ELF-1 (cell line): Measurements from ENCODE around the gene TFCP2.

Source experiments
- DNase-seq: peaks from one replicate; pipeline ENCODE4 v3.0.0-alpha.2; 2016; ENCODE audit warnings: low read depth, low spot score

TFCP2 gene

DNA sequence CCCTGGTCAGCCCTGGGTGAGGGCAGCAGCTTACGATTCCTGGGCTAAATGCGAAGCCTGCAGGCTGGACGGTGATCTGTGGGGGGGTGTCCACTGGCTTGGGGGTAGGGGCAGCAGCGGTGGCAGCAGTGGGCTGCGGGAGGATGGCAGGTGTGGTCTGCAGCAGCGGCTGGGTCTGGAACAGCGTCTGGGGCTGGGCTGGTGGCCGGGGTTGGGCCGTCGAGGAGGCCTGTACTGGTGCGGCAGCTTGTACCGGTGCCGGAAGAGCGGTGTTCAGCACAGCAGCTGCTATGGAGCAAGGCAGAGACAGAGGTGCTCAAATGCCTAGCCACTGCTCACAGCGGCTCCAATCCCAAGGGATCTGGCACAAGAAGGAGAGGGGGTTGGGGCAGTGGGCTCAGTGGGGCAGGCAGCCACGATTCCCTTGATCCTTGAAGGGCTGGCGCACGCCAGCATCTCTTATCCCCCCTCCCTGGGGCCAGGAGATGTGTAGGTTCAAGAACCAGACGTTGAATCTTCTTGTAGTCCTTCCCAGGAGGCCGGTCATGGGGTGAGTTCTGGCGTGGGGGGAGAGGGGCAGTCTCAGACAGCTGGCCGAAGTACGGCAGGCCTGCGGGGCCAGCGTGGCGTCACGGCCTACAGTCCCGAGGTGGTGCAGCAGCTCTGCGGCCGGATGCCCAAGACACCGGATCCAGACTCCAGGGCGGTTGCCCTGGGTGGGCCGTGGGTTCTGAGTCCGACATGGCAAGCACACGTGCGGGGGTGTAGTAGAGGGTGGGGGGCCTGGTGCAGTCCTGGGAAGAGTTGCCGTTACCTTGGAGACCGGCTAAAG lies 25.0 kb upstream of the TFCP2 start:
- DNase-seq = no peak

DNA sequence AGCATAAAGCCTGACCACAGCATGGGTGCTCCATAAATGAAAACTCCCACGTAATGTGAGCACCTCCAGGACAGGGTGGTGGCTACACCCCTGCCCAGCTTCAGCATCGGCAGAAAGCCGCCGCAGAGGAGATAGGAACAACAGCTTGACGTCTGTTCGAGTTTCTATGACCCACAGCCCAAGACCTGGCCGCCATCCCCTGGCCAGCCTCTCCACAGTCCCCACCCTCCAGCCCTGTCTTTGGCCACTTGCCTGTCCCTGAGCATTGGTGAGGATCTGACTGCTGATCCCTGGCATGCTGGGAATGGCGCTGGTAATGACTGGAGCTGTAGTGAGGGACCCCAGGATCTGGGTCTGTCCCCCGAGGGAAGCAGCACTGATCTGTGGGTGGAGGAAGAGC lies 23.6 kb upstream of the TFCP2 start:
- no peak for DNase-seq

DNA sequence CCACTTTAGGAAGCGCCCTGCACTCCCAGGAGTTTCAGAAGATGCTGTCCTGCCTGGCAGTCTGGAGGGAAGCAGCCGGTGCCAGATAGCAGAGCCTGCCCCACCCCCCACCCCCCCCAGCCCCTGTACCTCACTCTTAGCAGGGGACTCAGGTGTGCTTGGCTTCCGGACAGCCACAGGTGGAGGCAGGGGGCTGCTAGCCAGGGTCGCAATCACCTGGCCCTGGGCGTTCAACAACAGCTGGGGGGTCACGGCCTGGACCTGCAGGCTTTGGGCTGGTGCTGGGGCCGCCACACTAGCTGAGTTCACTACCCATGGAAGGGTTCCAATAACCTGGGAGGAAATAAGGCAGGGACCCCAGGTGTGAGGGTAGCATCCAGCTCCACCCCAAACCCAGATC lies 22.9 kb upstream of the TFCP2 start:
- no peak for DNase-seq

GRCh38 chr12:51192284-51192671 lies 19.3 kb upstream of the TFCP2 start:
- no peak for DNase-seq

DNA sequence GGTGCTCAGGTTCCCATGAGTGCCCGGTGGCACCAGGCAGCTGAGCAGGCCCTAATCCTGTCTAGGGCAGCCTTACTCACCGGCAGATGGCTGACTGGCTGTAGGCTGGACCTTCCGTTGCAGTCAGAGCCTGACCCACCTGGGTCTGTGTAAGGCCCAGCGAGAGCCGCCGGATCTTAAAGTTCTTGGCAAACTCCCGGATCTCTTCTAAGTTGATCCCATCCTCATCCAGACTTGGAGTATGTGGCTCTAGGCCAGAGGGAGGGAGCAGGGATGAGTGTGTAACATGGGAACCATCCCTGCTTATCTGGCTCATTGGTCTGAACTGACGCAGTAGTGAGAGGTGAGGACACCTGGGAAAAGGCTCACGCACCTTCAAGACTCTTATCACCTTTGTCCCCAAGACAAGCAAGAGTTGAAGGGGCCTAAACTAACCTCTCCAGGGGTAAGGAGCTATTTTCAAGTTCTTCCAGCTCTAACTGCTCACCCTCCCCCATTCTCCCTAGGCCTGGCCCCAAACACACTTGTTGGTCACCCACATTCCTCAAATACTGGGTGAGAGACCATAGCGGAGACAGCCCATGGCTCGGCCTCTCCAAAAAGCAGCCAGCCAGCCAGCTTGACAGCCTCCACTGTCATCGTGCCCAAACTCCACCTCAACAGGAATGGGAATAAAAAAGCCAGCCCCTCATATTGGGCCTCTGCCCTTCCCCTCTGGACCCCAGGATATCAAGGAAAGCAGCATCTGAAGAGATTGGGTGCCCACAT lies 18.8 kb upstream of the TFCP2 start:
- no peak for DNase-seq

DNA sequence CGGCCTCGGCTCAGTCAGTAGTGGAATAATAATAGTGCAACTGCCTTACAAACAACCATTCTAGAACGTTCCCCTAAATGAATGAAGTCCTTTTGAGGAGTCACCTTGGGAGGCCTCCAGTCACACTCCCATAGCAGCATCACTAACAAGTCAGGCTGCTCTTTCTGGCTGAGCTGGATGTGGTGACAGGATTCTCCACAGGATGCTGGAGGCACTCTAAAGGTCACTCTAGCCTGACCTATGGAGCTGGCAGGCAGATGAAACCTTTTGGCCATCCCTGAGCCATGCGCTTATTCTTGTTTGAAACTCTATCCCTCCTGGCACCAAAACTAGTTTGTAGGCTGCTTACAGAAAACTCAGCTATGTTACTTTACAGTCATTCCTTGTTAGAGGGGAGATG lies 17.9 kb upstream of the TFCP2 start:
- no peak for DNase-seq

- DNase-seq = no peak
Observed at GRCh38 chr12:51189790-51190355, 16.9 kb upstream of the TFCP2 start.

DNA sequence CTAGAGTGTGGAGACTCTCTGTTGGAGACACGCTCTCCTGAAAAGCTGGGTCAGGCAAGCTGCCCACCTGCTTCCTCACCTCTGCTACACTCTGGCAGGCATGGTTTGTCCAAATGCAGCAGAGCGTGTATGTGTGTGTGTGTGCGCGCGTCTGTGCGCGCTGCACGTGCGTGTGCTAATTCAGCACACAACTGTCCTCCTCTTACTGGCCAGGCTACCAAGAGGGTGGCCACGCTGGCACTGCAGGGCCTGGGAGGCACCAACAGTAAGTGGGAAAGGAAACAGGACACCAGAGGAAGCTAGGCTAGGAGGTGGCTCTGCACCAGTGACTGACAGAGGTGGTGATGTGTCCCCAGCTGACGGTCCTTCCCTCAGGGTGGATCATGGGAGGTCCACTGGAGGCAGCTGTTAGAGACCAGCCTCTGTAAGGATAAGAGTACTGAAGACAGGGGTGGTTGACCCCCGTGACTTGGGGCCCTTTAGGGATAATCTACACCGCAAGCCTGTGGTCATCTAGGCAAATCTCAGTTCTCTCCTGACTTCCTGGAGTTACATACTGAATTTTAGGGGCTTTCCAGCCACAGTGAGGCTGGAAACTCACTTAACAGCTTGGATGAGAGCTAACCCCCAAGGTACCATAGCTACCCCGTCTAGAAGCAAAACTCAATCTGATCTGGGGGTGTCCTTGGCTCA lies 15.6 kb upstream of the TFCP2 start:
- DNase-seq = no peak

DNA sequence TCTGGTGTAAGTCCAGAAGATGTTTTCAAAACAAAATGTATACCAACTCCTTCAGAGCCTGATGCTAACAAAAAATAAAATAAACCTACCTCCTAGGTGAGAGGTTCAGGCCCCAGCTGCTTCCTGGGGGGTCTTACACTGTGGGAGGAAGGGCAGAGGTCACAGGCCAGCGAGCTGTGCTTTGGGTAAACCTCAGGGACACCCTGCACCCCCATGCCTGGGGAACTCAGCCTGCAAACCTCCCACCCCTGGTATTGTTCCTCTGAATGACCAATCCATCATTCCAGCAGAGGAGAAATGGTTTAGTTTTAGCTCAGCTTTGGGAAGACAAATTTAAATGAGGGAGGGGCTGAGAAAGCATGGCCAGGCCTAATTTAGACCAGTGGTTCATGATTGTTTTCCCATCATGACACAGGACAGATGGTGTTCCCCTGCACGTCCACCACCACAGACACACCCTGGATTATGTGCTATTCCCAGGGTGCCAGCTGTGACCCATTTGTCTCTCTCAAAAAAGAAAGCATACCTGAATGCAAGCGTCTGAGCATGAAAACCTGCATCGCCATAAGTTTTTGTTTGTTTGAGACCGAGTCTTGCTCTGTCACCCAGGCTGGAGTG lies 14.5 kb upstream of the TFCP2 start:
- DNase-seq = no peak

DNA sequence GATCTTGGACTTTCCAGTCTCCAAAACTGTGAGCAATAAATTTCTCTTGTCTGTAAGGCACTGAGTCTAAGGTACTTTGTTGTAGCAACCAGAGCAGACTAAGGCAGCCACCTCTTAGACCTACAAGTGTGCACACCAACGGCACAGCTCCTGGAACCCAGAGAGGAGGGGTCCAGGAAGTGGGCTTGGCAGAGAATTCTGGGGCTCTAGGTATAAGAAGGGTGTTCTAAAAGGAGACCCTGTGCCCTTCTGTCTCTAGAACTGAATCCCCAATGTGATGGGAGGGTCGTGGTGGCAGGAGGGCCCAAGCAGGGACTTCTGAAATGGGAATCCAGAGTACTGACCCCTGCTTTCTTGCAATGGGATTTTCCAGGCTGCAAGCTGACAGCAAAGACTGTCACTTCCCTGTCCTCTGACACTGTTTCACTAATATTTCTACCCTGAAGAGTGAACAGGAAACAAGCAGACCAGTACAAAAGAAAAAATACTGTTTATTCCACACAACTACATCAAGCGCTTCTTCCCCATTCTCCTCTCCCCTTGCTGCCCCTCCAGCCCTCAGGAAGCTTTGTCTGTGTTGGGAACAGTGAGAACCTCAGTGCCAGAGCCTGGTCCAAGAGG lies 13.6 kb upstream of the TFCP2 start:
- DNase-seq = no peak

DNA sequence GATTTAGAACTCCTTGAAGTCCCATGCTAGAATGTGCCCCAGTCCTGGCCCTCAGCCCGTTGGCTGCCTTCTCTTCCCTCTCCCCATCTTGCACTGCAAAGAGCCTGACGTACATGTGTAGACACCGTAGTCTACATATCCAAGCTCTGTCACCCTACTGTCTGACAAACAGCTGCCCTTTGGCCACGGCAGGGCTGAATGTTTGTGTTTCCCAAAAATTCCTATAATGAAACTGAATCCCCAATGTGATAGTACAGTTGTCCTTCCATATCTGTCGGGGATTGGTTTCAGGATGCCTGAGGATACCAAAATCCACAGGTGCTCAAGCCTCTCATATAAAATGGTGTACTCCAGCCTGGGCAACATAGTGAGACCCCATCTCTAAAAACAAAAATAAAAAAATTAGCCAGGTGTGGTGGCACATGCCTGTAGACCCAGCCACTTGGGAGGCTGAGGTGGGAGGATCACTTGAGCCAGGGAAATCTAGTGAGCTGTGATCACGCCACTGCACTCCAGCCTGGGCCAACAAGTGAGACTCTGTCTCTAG lies 12.3 kb upstream of the TFCP2 start:
- no peak for DNase-seq

DNA sequence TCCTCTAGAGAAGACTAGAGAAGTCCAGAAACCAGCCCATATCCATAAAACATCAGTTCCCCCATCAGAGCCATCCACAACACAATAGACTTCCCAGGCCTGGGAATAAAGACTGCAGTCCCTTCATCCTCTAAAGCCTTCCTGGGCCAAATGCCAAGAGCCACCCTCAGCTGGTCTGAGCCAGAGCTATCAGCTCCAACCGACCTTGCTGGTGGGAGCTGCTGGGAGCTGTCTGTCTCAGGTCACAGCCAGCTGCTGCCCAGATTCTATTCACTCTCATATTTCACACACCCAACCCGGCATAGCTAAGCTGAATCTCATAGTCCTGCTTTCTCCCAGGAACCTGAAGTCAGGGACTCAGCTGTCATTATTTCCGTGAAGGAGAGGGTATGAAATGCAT lies 10.9 kb upstream of the TFCP2 start:
- DNase-seq = peak; percentile 25

- no peak for DNase-seq
Observed at GRCh38 chr12:51183349-51183748, 10.4 kb upstream of the TFCP2 start.

DNA sequence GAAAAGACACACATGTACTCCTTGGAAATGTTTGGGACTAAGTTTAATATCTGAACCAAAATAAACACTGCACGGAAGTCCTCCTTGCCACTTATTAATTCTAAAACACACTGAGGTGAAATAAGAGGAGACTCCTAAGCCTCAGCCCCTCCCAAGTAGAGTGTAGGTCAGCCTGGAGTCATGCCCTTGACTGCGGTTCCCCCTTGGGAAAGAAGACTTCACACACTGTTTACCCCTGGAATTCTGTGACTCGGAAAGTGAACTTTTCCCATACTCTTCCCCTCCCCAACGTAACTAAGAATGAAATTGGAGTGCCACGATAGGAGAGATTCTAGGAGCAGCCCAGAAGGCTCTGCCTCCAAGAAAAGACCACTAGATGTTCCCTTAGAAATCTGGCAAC lies 8.6 kb upstream of the TFCP2 start:
- DNase-seq = no peak

- no peak for DNase-seq
Observed at GRCh38 chr12:51177897-51178296, 5.0 kb upstream of the TFCP2 start.

DNA sequence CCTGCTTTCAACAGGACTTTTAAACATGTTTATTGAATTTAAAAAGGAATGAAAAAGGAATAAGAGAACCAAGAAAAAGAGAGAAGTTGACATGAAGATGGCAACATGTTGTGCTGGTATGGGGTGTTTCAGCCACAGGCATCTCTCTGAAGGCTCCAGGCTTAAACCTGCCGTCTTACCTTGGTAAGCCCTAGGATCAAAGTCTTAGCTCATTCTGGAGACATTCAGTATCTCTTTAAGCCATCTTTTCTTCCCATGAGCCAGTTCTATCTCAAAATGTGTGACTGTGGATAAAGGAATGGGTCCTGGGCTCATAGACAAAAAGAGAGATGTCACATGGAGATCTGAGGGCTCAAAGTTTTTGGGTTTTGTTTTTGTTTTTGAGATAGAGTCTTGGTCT lies 1.6 kb upstream of the TFCP2 start:
- no peak for DNase-seq

GRCh38 chr12:51171884-51172514 lies 936 bp downstream of the TFCP2 start:
- peak; percentile 75 for DNase-seq

- DNase-seq = no peak
Observed at GRCh38 chr12:51163795-51164194, 9.1 kb downstream of the TFCP2 start.

GRCh38 chr12:51162217-51162616 lies 10.7 kb downstream of the TFCP2 start:
- DNase-seq = no peak

DNA sequence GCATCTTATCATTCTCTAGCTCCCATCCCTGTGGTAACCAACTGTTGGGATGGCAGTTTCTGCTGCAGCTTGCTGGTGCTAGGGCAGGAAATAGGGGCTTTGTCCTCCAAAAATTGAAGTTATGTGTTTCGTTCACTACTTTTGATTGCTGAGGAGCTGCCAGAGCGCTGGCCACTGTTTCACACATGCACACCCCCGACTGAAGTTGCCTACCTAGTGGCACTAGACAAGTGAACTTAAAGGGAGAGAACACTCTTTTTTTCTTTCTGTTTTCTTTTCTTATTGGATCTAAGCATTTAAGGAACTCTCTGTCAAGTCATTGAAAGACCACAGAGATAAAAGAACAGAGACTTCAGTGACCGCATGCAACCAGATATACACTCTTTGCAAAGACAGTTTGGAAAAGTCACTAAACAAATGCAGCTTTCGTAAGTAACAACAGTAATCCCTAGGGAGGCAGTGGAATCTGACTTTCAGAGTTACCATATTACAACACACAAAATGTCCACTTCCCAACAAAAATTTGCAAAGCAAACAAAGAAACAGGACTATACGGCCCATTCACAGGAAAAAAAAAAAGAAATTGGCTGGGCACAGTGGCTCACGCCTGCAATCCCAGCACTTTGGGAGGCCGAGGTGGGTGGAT lies 12.0 kb downstream of the TFCP2 start:
- DNase-seq = no peak
